Retinal pigment epithelial cell (primary cell): ENCODE measurements around the gene ACACB.

Source experiments
- DNase-seq: peaks from one replicate; pipeline ENCODE4 v3.0.0-alpha.2; 2010; ENCODE audit warnings: low read depth
- H3K4me3 ChIP-seq: 2 replicates; pipeline ENCODE4 v1.5.1; 2011; ENCODE audit warnings: mild to moderate bottlenecking, low read length, control low read depth, moderate library complexity
- CTCF ChIP-seq: conservative IDR thresholded peaks from 2 replicates; pipeline ENCODE4 v1.5.1; 2011; ENCODE audit warnings: low read depth, low read length, control low read depth, inconsistent platforms

ACACB gene

DNA sequence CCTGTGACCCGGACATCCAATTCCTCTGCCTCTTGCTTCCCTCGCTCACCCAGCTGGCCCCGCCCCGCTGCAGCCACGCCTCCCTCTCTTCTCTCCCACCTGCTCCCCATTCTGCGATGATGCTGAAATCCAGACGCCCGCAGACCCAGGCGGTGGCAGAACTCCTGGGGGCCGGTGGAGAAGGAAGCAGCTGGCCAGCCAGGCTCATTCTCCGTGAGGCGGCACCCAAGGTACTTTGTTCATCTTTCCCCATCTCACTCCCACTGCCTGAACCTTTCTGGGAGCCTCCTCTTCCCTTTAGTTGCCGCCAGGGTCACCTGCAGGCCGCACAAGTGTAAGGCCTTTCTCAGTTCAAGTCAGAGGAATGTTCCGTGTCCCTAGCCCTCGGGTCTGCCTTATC lies 157.0 kb downstream of the ACACB start:
- no peak for DNase-seq
- no peak for TF ChIP-seq CTCF
- no peak overlapping the region for H3K4me3 ChIP-seq

- no peak overlapping the region for H3K4me3 ChIP-seq
- DNase-seq = no peak
- TF ChIP-seq CTCF = no peak
These were observed 158.0 kb downstream of the ACACB start for GRCh38 chr12:109274381-109274780.

GRCh38 chr12:109275173-109275572 lies 158.8 kb downstream of the ACACB start:
- no peak for DNase-seq
- TF ChIP-seq CTCF = no peak
- no peak overlapping the region for H3K4me3 ChIP-seq

- no peak for DNase-seq
These were observed 159.8 kb downstream of the ACACB start for GRCh38 chr12:109276160-109276559.

GRCh38 chr12:109277255-109277898 lies 161.0 kb downstream of the ACACB start:
- TF ChIP-seq CTCF = no peak
- DNase-seq = no peak
- H3K4me3 ChIP-seq = no peak overlapping the region

More at GRCh38 chr12:109276160-109276559, 159.8 kb downstream of the ACACB start:
- no peak for TF ChIP-seq CTCF
- H3K4me3 ChIP-seq = no peak overlapping the region

DNA sequence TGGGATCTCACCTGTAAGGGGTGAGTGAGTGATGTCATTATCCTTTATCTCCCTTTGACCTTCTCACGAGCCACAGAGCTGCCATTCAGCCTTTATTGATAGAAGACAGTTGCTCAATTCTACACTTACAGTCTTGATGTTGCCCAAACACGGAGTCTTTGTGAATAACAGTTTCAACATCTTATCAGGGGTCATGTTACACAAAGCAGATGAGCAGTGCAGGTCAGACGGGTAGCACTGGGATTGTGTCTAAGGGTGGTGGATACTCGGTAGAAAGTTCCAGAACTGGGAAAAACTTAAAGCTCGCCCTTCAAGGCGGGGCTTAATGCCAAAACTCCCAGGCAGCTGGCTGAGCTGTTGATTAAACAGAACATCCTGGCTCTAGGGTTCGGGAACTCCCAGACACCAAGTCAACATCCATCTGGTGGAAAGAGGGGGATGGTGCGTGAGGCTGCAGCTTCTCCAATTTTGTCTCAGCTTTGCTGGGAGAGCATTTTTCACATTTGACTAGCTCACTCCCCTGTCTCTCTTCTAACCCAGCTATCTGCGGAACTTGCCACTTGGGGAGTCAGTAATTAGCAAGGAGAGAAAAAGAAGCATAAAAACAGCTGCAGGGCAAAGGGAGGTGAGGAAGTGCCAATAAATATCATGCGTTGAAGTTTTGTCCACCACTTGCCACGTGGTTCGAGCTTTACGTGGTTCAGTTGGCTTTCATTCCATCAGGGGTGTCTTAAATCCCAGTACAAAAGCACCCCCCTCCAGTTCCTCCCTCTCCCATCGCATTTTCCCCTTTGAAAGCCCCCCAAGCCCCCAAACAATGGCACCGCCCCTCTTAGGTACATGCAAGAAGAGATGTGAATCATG lies 161.7 kb downstream of the ACACB start:
- no peak for TF ChIP-seq CTCF
- no peak overlapping the region for H3K4me3 ChIP-seq
- no peak for DNase-seq

DNA sequence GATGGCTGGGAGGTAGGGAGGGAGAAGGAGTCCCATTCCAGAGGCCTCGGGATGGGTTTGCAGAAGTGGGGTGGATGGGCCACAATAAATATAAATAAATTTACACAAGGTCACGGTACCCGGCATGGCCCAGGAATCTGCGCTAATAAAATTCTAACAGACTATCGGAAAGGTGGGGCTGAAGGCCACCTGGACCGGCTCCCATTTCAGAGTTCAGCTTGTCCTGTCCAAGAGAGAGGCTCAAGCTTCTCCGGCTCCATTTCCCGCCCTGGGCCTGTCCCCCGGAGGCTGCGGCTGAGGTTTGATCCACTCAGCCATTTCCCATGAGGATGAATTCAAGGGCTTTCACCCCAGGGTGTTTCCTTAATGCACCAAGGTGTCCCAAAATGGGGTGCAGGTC lies 162.5 kb downstream of the ACACB start:
- H3K4me3 ChIP-seq = no peak overlapping the region
- DNase-seq = no peak
- TF ChIP-seq CTCF = no peak
